GM12891 (cell line): ENCODE results near the gene ANG.

Source experiments
- POLR2AphosphoS5 ChIP-seq: IDR thresholded peaks from 2 replicates; pipeline ENCODE4 v1.6.1; 2011; ENCODE audit warnings: low read depth, low read length, control low read depth
- TAF1 ChIP-seq: IDR thresholded peaks from 2 replicates; pipeline ENCODE4 v1.6.1; 2011; ENCODE audit warnings: low read depth, low read length, control low read depth

- TF ChIP-seq POLR2AphosphoS5 (no peak), TAF1 (no peak)
These were observed 29.2 kb upstream of the ANG start for GRCh38 chr14:20659336-20659735.
